IPS DF 19.7 (cell line): Measurements from ENCODE around the gene WFS1.

ENCODE experiments used
- DNase-seq: peaks from one replicate; pipeline ENCODE4 v3.0.0-alpha.2; 2013; ENCODE audit warnings: low read depth, low spot score

The WFS1 gene

GRCh38 chr4:6324461-6324998 is 54.9 kb downstream of the WFS1 start:
- DNase-seq = no peak

- no peak for DNase-seq
These were observed 55.5 kb downstream of the WFS1 start for GRCh38 chr4:6324999-6325787.

DNA sequence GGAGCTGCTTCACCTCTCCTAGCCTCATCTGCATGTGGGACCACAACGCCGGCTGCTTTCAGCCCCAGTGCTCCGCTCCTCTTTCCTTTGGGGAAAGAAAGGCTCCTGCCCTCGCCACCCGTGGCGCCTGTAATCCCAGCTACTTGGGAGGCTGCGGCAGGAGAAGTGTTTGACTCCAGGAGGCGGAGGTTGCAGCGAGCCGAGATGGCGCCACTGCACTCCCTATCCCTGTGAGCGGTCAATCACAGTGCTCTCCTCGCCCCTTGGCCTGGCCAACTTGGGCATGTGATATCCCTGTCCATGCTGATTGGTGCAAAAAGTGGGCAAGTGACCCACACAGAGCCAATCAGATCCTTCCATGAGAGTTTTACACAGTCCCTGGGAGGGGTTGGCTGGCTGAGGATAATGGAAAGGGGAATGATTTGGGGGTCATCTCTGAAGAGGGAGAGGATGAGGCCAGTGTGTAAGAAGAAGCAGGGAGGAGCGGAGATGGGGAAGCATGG is 56.2 kb downstream of the WFS1 start:
- no peak for DNase-seq

- DNase-seq = no peak
These were observed 56.8 kb downstream of the WFS1 start for GRCh38 chr4:6326312-6327060.

DNA sequence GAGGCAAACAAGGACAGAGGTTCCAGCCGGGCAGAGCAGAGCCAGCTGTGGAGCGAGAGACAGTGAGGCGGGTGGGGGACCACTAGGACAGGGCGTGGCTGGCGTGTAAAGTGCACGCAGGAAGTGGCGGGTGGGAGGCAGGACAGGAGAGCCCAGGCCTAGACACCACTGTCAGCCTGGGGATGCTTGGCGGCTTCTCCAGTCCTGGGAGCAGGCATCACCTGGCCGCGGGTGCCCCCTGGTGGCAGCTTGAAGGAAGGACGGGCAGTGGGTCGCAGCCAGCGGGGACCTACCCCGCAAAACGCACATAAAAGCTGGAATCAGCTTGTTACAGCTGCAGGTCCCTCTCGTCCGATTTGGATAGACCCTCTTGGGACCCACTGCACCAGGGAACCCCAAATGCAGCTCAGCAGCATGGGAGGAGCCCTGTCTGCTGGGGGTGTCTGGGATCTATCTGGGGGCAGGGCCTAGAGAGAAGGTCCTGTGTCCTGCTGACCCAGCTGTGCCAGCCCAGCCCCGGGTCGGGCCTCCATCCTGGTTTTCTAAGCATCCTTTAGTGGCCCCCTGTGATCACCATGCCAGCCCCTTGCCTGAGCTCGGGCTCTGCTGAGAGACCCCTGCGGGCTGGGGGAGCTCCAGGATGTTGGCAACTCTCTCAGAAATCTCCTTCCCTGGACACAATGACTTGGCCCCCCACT is 57.7 kb downstream of the WFS1 start:
- no peak for DNase-seq

DNA sequence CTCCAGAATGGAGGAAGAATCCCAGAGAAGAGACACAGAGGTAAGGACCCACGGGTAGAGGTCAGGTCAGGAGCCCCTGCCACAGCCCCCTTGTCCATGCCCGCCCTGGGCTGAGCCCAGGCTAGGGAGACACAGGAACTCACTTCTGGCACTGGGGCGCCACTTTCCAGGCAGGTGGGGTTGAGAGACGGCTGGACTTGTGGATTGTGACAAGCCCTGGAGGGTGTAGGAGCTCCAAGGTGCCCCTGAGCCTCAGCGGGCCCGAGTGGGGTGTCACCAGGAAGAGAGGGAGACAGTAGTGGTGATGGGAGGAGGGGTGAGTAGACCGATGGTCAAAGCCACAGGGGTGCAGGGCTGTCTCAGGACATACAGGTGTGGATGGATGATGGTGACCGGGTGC is 58.9 kb downstream of the WFS1 start:
- no peak for DNase-seq

- DNase-seq = no peak
These were observed 60.1 kb downstream of the WFS1 start for GRCh38 chr4:6329478-6330383.

DNA sequence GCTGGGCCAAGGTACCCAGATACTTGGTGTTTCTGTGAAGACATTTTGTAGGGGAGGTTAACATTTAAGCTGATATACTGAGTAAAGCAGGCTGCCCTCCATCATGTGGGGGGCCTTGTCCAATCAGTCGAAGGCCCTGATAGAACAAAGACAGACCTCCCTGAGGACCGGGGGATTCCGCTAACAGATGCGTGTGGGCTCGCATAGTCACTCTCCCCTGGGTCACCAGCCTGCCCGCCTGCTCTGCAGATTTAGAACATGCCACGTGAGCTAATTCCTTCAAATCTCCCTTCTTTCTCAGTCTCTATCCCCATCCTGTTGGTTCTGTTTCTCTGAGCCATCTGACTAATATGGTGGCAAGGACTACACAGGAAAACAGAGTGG is 60.7 kb downstream of the WFS1 start:
- no peak for DNase-seq

DNA sequence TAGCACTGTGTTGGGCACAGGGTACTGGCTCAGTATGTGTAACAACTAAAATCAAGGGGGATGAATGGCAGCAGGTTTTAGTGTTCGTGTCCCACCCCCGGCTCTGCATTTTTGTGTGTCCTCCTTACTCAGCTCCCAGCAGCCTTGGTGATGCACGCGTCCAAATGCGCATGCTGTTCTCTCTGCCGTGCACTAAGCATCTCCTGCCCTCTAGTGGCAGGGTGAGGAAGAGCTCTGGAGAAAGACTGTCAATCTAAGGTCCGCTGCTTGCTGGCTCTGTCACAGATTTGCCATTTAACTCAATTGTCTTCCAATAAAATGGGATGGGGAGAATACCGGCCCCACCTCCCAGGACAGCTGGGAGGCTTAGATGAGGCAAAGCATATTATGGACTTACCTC is 61.4 kb downstream of the WFS1 start:
- no peak for DNase-seq

DNA sequence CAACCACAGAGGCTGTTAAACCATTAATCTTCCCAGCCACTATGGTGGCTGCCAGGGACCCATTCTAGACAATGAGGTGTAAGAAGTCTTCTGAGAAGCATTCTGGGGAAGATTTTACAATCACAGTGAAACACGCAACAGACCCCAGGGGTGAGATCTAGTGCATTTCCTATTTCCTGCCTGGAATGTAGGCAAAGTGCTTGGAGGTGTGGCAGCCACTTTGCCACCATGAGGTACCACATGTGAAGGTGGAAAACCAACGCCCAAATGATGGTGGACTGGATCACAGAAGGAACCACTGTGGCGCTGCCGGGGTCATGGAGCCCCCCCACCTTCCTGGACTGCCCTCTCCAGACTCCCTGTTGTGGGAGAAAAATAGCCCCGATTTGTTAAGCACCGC is 61.8 kb downstream of the WFS1 start:
- no peak for DNase-seq

GRCh38 chr4:6332042-6332668 is 62.5 kb downstream of the WFS1 start:
- DNase-seq = no peak

DNA sequence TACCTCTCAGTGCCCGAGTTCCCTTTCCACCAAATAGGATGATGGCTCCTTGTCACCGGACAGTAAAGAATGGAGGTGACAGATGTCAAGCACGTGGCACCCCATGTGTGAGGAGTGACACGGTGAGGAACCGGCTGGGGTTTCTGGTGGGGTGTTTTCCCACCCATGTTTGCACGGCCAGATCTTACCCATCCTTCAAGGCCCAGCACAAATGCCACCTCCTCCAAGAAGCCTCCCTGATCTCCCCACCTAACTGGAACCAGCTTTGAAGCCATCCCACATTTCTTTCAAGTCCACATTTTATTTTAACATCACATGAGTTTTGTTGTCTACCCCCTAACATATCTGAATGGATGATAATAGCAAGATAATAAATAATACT is 63.0 kb downstream of the WFS1 start:
- no peak for DNase-seq

DNA sequence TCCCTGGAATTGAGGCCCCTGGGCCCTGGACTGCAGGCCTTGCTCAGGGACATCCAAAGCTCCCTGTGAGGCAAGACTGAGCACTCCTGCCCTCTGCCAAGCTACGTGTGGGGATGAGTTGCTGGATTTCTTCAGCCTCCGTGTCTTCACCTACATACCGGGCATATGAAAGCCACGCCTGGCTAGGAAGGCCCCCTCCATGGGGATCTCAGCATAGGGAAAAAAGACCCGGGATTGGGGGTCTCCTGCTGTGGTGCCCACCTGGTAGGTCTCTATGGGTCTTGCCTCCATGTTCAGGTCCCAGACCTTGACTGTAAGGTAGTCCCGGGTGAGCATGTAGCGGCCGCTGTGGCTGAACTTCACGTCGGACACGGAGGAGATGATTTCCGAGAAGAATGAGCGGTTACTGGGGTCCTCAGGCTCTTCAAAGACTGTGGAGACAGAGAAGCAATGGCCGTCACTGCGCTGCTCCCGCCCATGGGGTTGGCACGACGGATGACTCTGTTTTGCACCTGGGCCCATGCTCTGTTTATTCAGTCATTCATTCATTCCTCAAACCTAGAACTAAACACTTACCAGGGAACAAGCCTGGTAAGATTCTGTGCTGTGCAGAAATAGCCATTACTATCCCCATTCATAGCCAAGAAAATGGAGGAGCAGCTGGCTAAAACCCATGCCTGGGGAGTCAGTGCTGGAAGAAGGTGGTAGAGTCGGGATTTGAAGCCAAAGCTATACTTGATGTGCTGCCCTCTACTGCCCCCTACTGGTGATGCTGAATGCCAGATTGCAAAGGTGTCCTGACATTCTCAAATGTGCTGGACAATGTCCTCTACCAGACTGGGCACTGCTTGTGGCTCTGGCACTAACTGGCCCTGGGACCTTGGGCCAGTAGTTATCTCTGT is 63.9 kb downstream of the WFS1 start:
- no peak for DNase-seq

GRCh38 chr4:6334203-6334887 is 64.7 kb downstream of the WFS1 start:
- DNase-seq = no peak

- DNase-seq = no peak
These were observed 65.5 kb downstream of the WFS1 start for GRCh38 chr4:6335040-6335590.

GRCh38 chr4:6336166-6336565 is 66.5 kb downstream of the WFS1 start:
- no peak for DNase-seq

GRCh38 chr4:6337331-6337935 is 67.8 kb downstream of the WFS1 start:
- no peak for DNase-seq
